ENCODE results near the gene YIPF2.

The YIPF2 gene

GRCh38 chr19:10912619-10913018, 15.8 kb downstream of the YIPF2 start:
- TF ChIP-seq CTCF (IDR thresholded peaks at IDR 0.05; ENCODE audit: low read depth, low read length) (no peak), EZH2phosphoT487 (IDR thresholded peaks at IDR 0.05; ENCODE audit: low read depth) (no peak)
- Histone ChIP-seq H3K4me3 (ENCODE audit: low read length) (no peak overlapping the region), H3K4me2 (ENCODE audit: low read length) (no peak overlapping the region), H3K9me3 (ENCODE audit: insufficient read depth, low read length) (no peaks in the 10 kb centered on the region), H2AFZ (ENCODE audit: low read depth, low read length) (no peak overlapping the region), H3K4me1 (ENCODE audit: low read length) (no peaks in the 10 kb centered on the region), H4K20me1 (ENCODE audit: insufficient read depth, low read length) (no peaks in the 10 kb centered on the region), H3K9ac (ENCODE audit: low read length) (no peak overlapping the region), H3K79me2 (ENCODE audit: low read length) (no peaks in the 10 kb centered on the region; the same call in 1 of the 2 replicates), H3K27ac (ENCODE audit: low read length) (no peak overlapping the region), H3K36me3 (replicated peaks; ENCODE audit: low read depth, low read length) (peaks cover 55% of the 10 kb centered on the region), H3K27me3 (ENCODE audit: low read depth, low read length) (no peaks in the 10 kb centered on the region)

DNA sequence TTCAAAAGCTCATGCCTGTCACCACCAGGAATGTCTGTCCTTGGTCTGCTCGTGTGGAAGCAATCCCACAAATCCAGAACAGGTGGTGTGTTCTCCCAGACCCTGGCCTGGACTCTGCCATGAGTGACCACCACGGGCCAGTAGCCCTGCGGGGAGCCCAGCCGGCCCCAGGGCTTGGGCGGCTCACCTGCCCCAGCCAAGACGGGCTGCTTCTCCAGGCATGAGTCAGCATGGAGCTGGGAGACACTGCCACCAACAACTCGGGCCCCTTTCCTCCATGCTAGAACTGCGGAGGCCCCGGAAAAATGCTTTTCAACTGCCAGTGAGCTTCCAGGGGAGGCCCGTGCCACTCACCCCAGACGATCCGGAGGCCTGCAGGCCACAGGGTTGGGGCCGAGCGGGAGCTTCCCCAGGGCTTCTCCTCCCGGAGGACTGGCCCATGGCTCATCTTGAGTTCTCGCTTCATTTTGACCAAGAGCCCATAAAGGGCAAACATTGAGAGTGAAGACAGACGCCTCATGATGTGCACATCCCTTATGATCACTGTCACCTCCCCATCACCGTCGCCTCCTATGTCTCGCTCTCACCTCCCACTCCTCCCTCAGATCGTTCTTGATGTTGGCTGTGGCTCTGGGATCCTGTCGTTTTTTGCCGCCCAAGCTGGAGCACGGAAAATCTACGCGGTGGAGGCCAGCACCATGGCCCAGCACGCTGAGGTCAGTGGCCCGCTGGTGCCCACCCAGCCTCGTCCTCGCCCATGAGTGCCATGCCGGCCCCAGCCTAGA, 16.7 kb downstream of the YIPF2 start:
- no peak overlapping the region for H2AFZ ChIP-seq (ENCODE audit: low read depth, low read length)
- no peaks in the 10 kb centered on the region for H3K27me3 ChIP-seq (ENCODE audit: low read depth, low read length)
- H3K36me3 ChIP-seq (replicated peaks; ENCODE audit: low read depth, low read length), result peaks cover 55% of the 10 kb centered on the region
- no peaks in the 10 kb centered on the region for H4K20me1 ChIP-seq (ENCODE audit: insufficient read depth, low read length)
- no peaks in the 10 kb centered on the region; the same call in 1 of the 2 replicates for H3K79me2 ChIP-seq (ENCODE audit: low read length)
- no peak overlapping the region for H3K4me2 ChIP-seq (ENCODE audit: low read length)
- no peaks in the 10 kb centered on the region for H3K4me1 ChIP-seq (ENCODE audit: low read length)
- no peak overlapping the region for H3K27ac ChIP-seq (ENCODE audit: low read length)
- H3K4me3 ChIP-seq (ENCODE audit: low read length), result no peak overlapping the region
- TF ChIP-seq EZH2phosphoT487 (IDR thresholded peaks at IDR 0.05; ENCODE audit: low read depth), result no peak
- no peak for TF ChIP-seq CTCF (IDR thresholded peaks at IDR 0.05; ENCODE audit: low read depth, low read length)
- no peak overlapping the region for H3K9ac ChIP-seq (ENCODE audit: low read length)
- no peaks in the 10 kb centered on the region for H3K9me3 ChIP-seq (ENCODE audit: insufficient read depth, low read length)

DNA sequence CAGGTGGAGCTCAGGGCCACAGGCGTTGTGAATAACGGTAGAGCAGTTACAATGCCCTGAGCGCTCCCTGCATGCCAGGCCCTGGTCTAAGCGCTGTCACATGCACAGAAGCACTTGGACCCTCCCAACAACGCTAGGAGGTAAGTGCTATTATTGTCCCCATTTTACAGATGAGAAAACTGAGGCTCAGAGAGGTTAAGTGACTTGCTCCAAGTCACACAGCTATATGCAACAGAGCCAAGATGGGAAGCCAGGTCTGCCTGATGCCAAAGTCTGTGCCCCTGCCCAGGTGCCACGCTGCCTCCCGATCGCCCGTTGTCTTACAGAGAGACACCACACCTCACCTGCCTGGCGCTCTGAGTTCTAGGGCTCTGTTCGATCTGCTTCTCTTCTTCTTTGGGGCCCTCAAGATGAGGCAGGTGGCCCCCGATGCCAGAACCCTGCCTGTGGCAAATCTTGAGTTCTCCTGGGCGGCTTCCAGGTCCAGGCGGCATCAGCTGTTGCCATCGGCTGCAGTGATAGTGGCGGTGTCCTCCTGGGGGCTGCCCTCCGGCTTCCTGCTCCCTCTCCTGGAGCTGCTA, 20.0 kb downstream of the YIPF2 start:
- no peak overlapping the region for H2AFZ ChIP-seq (ENCODE audit: low read depth, low read length)
- H3K4me1 ChIP-seq (ENCODE audit: low read length), result no peaks in the 10 kb centered on the region
- no peaks in the 10 kb centered on the region for H3K9me3 ChIP-seq (ENCODE audit: insufficient read depth, low read length)
- H3K9ac ChIP-seq (ENCODE audit: low read length), result no peak overlapping the region
- peaks cover 19% of the 10 kb centered on the region for H4K20me1 ChIP-seq (ENCODE audit: insufficient read depth, low read length)
- TF ChIP-seq EZH2phosphoT487 (IDR thresholded peaks at IDR 0.05; ENCODE audit: low read depth) (no peak), CTCF (IDR thresholded peaks at IDR 0.05; ENCODE audit: low read depth, low read length) (no peak)
- H3K4me3 ChIP-seq (ENCODE audit: low read length), result no peak overlapping the region
- H3K27me3 ChIP-seq (ENCODE audit: low read depth, low read length), result no peaks in the 10 kb centered on the region
- H3K27ac ChIP-seq (ENCODE audit: low read length), result no peak overlapping the region
- peaks cover 24% of the 10 kb centered on the region for H3K79me2 ChIP-seq (ENCODE audit: low read length)
- H3K36me3 ChIP-seq (replicated peaks; ENCODE audit: low read depth, low read length), result peaks cover 31% of the 10 kb centered on the region
- no peak overlapping the region for H3K4me2 ChIP-seq (ENCODE audit: low read length)

- no peak overlapping the region for H3K27ac ChIP-seq (ENCODE audit: low read length)
Observed at GRCh38 chr19:10907925-10908324, 20.5 kb downstream of the YIPF2 start.

More at GRCh38 chr19:10907925-10908324, 20.5 kb downstream of the YIPF2 start:
- no peaks in the 10 kb centered on the region for H3K4me1 ChIP-seq (ENCODE audit: low read length)
- TF ChIP-seq EZH2phosphoT487 (IDR thresholded peaks at IDR 0.05; ENCODE audit: low read depth), result no peak
- no peak for TF ChIP-seq CTCF (IDR thresholded peaks at IDR 0.05; ENCODE audit: low read depth, low read length)
- H3K9me3 ChIP-seq (ENCODE audit: insufficient read depth, low read length), result no peaks in the 10 kb centered on the region
- no peak overlapping the region for H2AFZ ChIP-seq (ENCODE audit: low read depth, low read length)
- H3K4me2 ChIP-seq (ENCODE audit: low read length), result no peak overlapping the region
- peaks cover 29% of the 10 kb centered on the region for H3K79me2 ChIP-seq (ENCODE audit: low read length)
- peaks cover 25% of the 10 kb centered on the region for H4K20me1 ChIP-seq (ENCODE audit: insufficient read depth, low read length)
- H3K9ac ChIP-seq (ENCODE audit: low read length), result no peak overlapping the region
- no peak overlapping the region for H3K4me3 ChIP-seq (ENCODE audit: low read length)
- no peaks in the 10 kb centered on the region for H3K27me3 ChIP-seq (ENCODE audit: low read depth, low read length)
- H3K36me3 ChIP-seq (replicated peaks; ENCODE audit: low read depth, low read length), result peaks cover 34% of the 10 kb centered on the region

Measured in OCI-LY3 (cell line).